ENCODE measurements around the gene SLC22A5. TPM values are rescaled to one million over a fixed set of nuclear protein-coding genes. Genes with fewer than 3 reads are reported as not detected.

The SLC22A5 gene
- total and polyA plus RNA-seq, 10 of the 15 experiments (the other 5 are each of a cell fraction or from before 2014, with no cell fraction given): 1.1 to 4.4 (median 2.3) TPM

DNA sequence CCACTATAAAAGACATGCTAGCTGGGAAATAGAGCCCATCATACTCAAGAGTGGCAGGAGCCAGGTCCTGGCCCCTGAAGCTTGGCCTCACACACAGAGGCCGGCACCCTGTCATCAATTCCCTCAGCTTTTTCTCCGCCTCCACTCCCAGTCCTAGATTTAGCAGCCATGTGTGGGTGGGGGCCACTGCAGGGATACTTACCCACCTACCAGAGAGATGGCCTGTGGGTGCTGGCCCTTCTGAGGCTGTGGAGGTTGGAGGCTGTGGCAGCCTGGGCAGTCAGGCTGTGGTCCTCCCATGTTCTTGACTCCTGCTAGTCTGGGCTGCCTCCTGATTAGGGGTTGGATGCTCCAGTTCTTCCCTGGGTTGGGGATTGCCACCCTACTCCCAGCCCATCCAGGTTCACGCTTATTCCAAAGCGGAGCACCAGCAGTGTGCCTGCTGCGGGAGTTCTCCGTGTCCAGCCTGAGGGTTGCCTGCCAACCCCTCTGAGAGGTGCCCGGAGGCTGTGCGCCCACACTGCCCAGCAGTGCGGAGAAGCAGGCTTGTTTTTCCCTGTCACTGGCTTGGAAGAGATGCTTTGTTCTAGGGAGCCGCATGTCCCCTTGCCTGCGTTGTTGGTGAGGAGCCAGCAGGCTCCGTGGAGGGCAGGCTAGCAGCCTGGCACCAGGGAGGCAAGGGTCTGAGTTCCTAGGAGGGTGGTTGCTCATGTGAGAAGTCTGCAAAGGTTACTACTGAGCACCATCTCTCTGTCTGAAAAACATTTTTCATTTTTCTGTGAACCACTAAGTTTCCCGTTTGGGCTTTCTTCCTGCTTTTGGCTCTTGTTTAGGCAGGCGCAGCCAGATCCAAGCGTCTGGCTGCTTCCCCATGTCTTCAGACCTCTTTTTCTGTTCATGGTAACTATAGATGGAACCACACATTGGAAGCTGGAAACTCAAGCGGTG, 7.5 kb downstream of the SLC22A5 start:
- Histone ChIP-seq H2AFZ (ENCODE audit: control insufficient read depth, low read depth, low read length) (no peak overlapping the region), H3K4me1 (ENCODE audit: control insufficient read depth, insufficient read depth, low read length) (no peaks in the 10 kb centered on the region), H3K27ac (ENCODE audit: control insufficient read depth, insufficient read depth) (no peak overlapping the region), H3K27me3 (replicated peaks in 1 of 2; ENCODE audit: control insufficient read depth in 2 of 2, insufficient read depth in 2 of 2, low read length in 1 of 2) (no peaks in the 10 kb centered on the region), H4K20me1 (ENCODE audit: control insufficient read depth, insufficient read depth) (no peaks in the 10 kb centered on the region), H3K9ac (ENCODE audit: control insufficient read depth, insufficient read depth, low read length) (no peak overlapping the region), H3K79me2 (ENCODE audit: control insufficient read depth, insufficient read depth, low read length) (no peaks in the 10 kb centered on the region), H3K9me3 (replicated peaks; ENCODE audit: control insufficient read depth, insufficient read depth, low read length) (no peaks in the 10 kb centered on the region), H3K36me3 (ENCODE audit: control insufficient read depth in 2 of 2, insufficient read depth in 2 of 2, low read length in 1 of 2) (no peaks in the 10 kb centered on the region), H3K4me2 (ENCODE audit: control insufficient read depth, insufficient read depth) (no peak overlapping the region), H3K4me3 (no peak overlapping the region)
- ChIA-PET RAD21 (ENCODE audit: unreplicated experiment) (no interaction called here), CTCF (interaction anchor here (0.8 to 22.4 kb wide), 5 partner anchors 10 to 187 kb away, joined by 3 to 481 read pairs (median 10); no protein-coding TSS in a partner anchor), POLR2A (no interaction called here), SMC1A (ENCODE audit: uncharacterized antibody, unreplicated experiment) (interaction anchor here (1.0 to 3.0 kb wide), 4 partner anchors 11 to 139 kb away, joined by 3 to 11 read pairs (median 4); no protein-coding TSS in a partner anchor)
- 86% methylated on average over 14 of the region's 16 CpGs for WGBS (ENCODE audit: insufficient coverage, insufficient replicate concordance, low lambda C conversion rate, missing lambda C conversion rate)
- in situ Hi-C loops (cut with MboI): no loop called here
- no peak for ATAC-seq
- TF ChIP-seq ASH2L (IDR thresholded peaks at IDR 0.05; ENCODE audit: borderline replicate concordance, low read depth) (no peak), CHD1 (IDR thresholded peaks at IDR 0.05; ENCODE audit: low read depth, low read length) (no peak), POLR2A (IDR thresholded peaks at IDR 0.05; ENCODE audit: low read depth, low read length) (no peak), BCLAF1 (IDR thresholded peaks at IDR 0.05) (no peak), ZSCAN29 (IDR thresholded peaks at IDR 0.05) (no peak), BACH1 (IDR thresholded peaks at IDR 0.05; ENCODE audit: borderline replicate concordance) (no peak), POLR2AphosphoS5 (IDR thresholded peaks at IDR 0.05; ENCODE audit: low read length) (no peak), ZNF384 (IDR thresholded peaks at IDR 0.05; ENCODE audit: borderline replicate concordance, low read depth, low read length) (no peak), CREM (IDR thresholded peaks at IDR 0.05; ENCODE audit: low read depth) (no peak)
- TF ChIP-seq, protein P1, sequence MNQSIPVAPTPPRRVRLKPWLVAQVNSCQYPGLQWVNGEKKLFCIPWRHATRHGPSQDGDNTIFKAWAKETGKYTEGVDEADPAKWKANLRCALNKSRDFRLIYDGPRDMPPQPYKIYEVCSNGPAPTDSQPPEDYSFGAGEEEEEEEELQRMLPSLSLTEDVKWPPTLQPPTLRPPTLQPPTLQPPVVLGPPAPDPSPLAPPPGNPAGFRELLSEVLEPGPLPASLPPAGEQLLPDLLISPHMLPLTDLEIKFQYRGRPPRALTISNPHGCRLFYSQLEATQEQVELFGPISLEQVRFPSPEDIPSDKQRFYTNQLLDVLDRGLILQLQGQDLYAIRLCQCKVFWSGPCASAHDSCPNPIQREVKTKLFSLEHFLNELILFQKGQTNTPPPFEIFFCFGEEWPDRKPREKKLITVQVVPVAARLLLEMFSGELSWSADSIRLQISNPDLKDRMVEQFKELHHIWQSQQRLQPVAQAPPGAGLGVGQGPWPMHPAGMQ (IDR thresholded peaks at IDR 0.05; ENCODE audit: borderline replicate concordance): no peak
- no TSS peak for BruUV-seq (replicated peaks)
- no peak for DNase-seq (ENCODE audit: low read depth, low spot score)
- FAIRE-seq: no peak
- intact Hi-C loops (cut with micrococcal nuclease; ENCODE audit: unreplicated experiment): no loop called here

Measured in GM12878 (cell line).